SK-N-SH treated with all-trans-retinoic acid at 6 μM for 48 hours (cell line): ENCODE measurements around the gene SPECC1.

ENCODE experiments used
- ATAC-seq: fragments of 200-7000 bp; cut with Tn5 transposase; 3 replicates; pipeline ENCODE4 v1.9.1; 2020; ENCODE audit warnings: mild to moderate bottlenecking, moderate library complexity
- ARNTL ChIP-seq: fragments of 450-650 bp; formaldehyde crosslinking; IDR thresholded peaks from 2 replicates; pipeline ENCODE4 v1.5.0; 2020; ENCODE audit warnings: low read depth, mild to moderate bottlenecking, moderate library complexity, borderline replicate concordance
- BACH2 ChIP-seq: fragments of 250-450 bp; sonication (Bioruptor Pico); IDR thresholded peaks from 2 replicates; pipeline ENCODE4 v1.9.0; 2021; ENCODE audit warnings: mild to moderate bottlenecking, borderline replicate concordance
- CREB5 ChIP-seq: fragments of 250-450 bp; sonication (Bioruptor Pico); IDR thresholded peaks from 2 replicates; pipeline ENCODE4 v1.5.1; 2020; ENCODE audit warnings: low read depth, mild to moderate bottlenecking, moderate library complexity
- CSDC2 ChIP-seq: fragments of 250-450 bp; sonication (Bioruptor Pico); IDR thresholded peaks from 2 replicates; pipeline ENCODE4 v1.5.0; 2020; ENCODE audit warnings: mild to moderate bottlenecking, moderate library complexity
- CSRNP3 ChIP-seq: fragments of 250-450 bp; sonication (Bioruptor Pico); IDR thresholded peaks from 2 replicates; pipeline ENCODE4 v1.5.1; 2021; ENCODE audit warnings: mild to moderate bottlenecking, moderate library complexity
- ESRRG ChIP-seq: fragments of 250-450 bp; sonication (Bioruptor Pico); IDR thresholded peaks from 2 replicates; pipeline ENCODE4 v1.6.1; 2021; ENCODE audit warnings: mild to moderate bottlenecking
- GLIS3 ChIP-seq: fragments of 250-450 bp; sonication (Bioruptor Pico); IDR thresholded peaks from 2 replicates; pipeline ENCODE4 v1.5.0; 2020; ENCODE audit warnings: mild to moderate bottlenecking, moderate library complexity
- ISL1 ChIP-seq: fragments of 250-450 bp; sonication (Bioruptor Pico); IDR thresholded peaks from 2 replicates; pipeline ENCODE4 v2.1.2; 2022; ENCODE audit warnings: mild to moderate bottlenecking, moderate library complexity
- PATZ1 ChIP-seq: fragments of 250-450 bp; sonication (Bioruptor Pico); IDR thresholded peaks from 2 replicates; pipeline ENCODE4 v1.8.0; 2020; ENCODE audit warnings: mild to moderate bottlenecking, moderate library complexity, borderline replicate concordance
- POU6F1 ChIP-seq: fragments of 250-450 bp; sonication (Bioruptor Pico); IDR thresholded peaks from 2 replicates; pipeline ENCODE4 v1.8.0; 2021; ENCODE audit warnings: low read depth, mild to moderate bottlenecking, moderate library complexity, borderline replicate concordance
- PPARA ChIP-seq: fragments of 250-450 bp; sonication (Bioruptor Pico); IDR thresholded peaks from 2 replicates; pipeline ENCODE4 v1.5.0; 2020; ENCODE audit warnings: mild to moderate bottlenecking, borderline replicate concordance
- RARB ChIP-seq: fragments of 250-450 bp; sonication (Bioruptor Pico); IDR thresholded peaks from 2 replicates; pipeline ENCODE4 v1.8.0; 2021; ENCODE audit warnings: mild to moderate bottlenecking, moderate library complexity
- TCF4 ChIP-seq: fragments of 250-450 bp; sonication (Bioruptor Pico); IDR thresholded peaks from 2 replicates; pipeline ENCODE4 v1.8.0; 2021; ENCODE audit warnings: mild to moderate bottlenecking, moderate library complexity, borderline replicate concordance
- TOX ChIP-seq: fragments of 250-450 bp; sonication (Bioruptor Pico); IDR thresholded peaks from 2 replicates; pipeline ENCODE4 v1.8.0; 2021; ENCODE audit warnings: mild to moderate bottlenecking, moderate library complexity, borderline replicate concordance
- TSHZ2 ChIP-seq: fragments of 250-450 bp; sonication (Bioruptor Pico); IDR thresholded peaks from 2 replicates; pipeline ENCODE4 v1.5.0; 2020; ENCODE audit warnings: mild to moderate bottlenecking, moderate library complexity
- ZC3H10 ChIP-seq: fragments of 250-450 bp; sonication (Bioruptor Pico); IDR thresholded peaks from 2 replicates; pipeline ENCODE4 v1.5.1; 2021; ENCODE audit warnings: mild to moderate bottlenecking, moderate library complexity
- ZFP3 ChIP-seq: fragments of 250-450 bp; sonication (Bioruptor Pico); IDR thresholded peaks from 2 replicates; pipeline ENCODE4 v1.5.0; 2020; ENCODE audit warnings: mild to moderate bottlenecking, moderate library complexity
- ZNF70 ChIP-seq: fragments of 450-650 bp; formaldehyde crosslinking; IDR thresholded peaks from 2 replicates; pipeline ENCODE4 v1.5.0; 2020; ENCODE audit warnings: mild to moderate bottlenecking, moderate library complexity
- ZNF8 ChIP-seq: fragments of 450-650 bp; formaldehyde crosslinking; IDR thresholded peaks from 2 replicates; pipeline ENCODE4 v1.5.0; 2020; ENCODE audit warnings: mild to moderate bottlenecking, moderate library complexity

The SPECC1 gene

GRCh38 chr17:20200016-20200795 is 191.0 kb downstream of the SPECC1 start:
- TF ChIP-seq PATZ1 (CRISPR knock-in tag), result no peak
- ATAC-seq, result no peak

GRCh38 chr17:20200865-20201458 is 191.8 kb downstream of the SPECC1 start:
- TF ChIP-seq TOX (CRISPR knock-in tag) (no peak), BACH2 (CRISPR knock-in tag) (no peak), POU6F1 (no peak), PPARA (no peak), ZC3H10 (CRISPR knock-in tag) (no peak), ZFP3 (CRISPR knock-in tag) (no peak), CREB5 (CRISPR knock-in tag) (no peak), GLIS3 (no peak), ARNTL (no peak), PATZ1 (CRISPR knock-in tag) (no peak), TSHZ2 (CRISPR knock-in tag) (no peak), ISL1 (CRISPR knock-in tag) (no peak), ZNF8 (CRISPR knock-in tag) (no peak), ZNF70 (CRISPR knock-in tag) (no peak)
- TF ChIP-seq, all 23 proteins: peak for 0
- ATAC-seq, result no peak

GRCh38 chr17:20202141-20202621 is 193.0 kb downstream of the SPECC1 start:
- TF ChIP-seq TOX (CRISPR knock-in tag), result no peak
- no peak for TF ChIP-seq CSDC2 (CRISPR knock-in tag)
- no peak for TF ChIP-seq ARNTL
- TF ChIP-seq ESRRG (CRISPR knock-in tag), result no peak
- no peak for TF ChIP-seq BACH2 (CRISPR knock-in tag)
- TF ChIP-seq ZC3H10 (CRISPR knock-in tag), result no peak
- no peak for TF ChIP-seq CSRNP3 (CRISPR knock-in tag)
- TF ChIP-seq CREB5 (CRISPR knock-in tag), result no peak
- TF ChIP-seq ZNF8 (CRISPR knock-in tag), result no peak
- TF ChIP-seq ISL1 (CRISPR knock-in tag), result no peak
- TF ChIP-seq RARB (CRISPR knock-in tag), result no peak
- TF ChIP-seq TCF4, result no peak
- ATAC-seq, result no peak
